ENCODE results near the gene HELQ. TPM values are rescaled to one million over a fixed set of nuclear protein-coding genes. Genes with fewer than 3 reads are reported as not detected.

HELQ gene
- total and polyA plus RNA-seq, 2 donors (not counting 1 experiment from before 2014, with no cell fraction given): 21.7 to 42.4 TPM

DNA sequence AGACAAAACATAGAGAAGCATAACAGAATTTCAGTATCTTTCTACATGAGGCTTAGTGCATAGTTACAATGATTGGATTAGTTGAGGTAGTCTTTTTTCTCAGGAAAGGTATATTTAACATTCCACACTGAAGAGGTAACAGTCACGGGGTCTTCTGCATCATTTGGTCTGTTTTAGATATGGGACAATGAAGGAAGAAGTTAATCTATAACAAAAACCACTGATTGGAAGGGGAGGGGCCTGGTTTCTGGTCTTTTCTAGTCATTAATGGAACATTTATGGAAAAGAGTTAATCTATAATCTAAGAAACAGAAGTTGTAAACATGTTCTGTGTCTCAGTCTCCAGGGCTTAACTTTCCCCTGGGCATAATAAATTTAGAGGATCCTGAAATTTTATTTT lies 83.7 kb downstream of the HELQ start:
- no peak overlapping the region for H3K9ac ChIP-seq (ENCODE audit: low read length)
- ChIA-PET POLR2A (no interaction called here), CTCF (no interaction called here)
- no peaks in the 10 kb centered on the region for H3K79me2 ChIP-seq (ENCODE audit: control insufficient read depth, insufficient read depth, low read length)
- ATAC-seq (ENCODE audit: low read depth): no peak
- H3K9me3 ChIP-seq (ENCODE audit: control extremely low read depth in 1 of 3, control insufficient read depth in 2 of 3, insufficient read depth in 1 of 3, low read length in 2 of 3): peaks cover 0 to 6% (median 2%) of the 10 kb centered on the region in 3 donors
- H3K4me3 ChIP-seq (ENCODE audit: control extremely low read depth in 1 of 5, extremely low read depth in 1 of 5, insufficient read depth in 1 of 5, low read depth in 2 of 5, low read length in 4 of 5): no peak overlapping the region
- no peak overlapping the region for H3K4me2 ChIP-seq (replicated peaks; ENCODE audit: low read depth, low read length, poor library complexity, severe bottlenecking)
- intact Hi-C loops (cut with micrococcal nuclease): no loop called here
- no CpG with 5 or more reads among the region's 1 CpG for WGBS (ENCODE audit: insufficient coverage)
- H3K27ac ChIP-seq (ENCODE audit: low read length in 2 of 2): no peak overlapping the region
- H3K36me3 ChIP-seq (replicated peaks in 1 of 2; ENCODE audit: control extremely low read depth in 1 of 2, control insufficient read depth in 1 of 2, extremely low read depth in 1 of 2, insufficient read depth in 2 of 2, low read length in 1 of 2): no peaks in the 10 kb centered on the region
- H3K27me3 Mint-ChIP-seq: no peaks in the 10 kb centered on the region
- peaks cover 5% of the 10 kb centered on the region for H3K9me3 Mint-ChIP-seq (ENCODE audit: insufficient read depth)
- no peaks in the 10 kb centered on the region for H3K4me1 ChIP-seq (ENCODE audit: control insufficient read depth in 2 of 2, insufficient read depth in 2 of 2, low read length in 2 of 2)
- H3K27ac Mint-ChIP-seq: no peak overlapping the region
- H3K4me1 Mint-ChIP-seq: peaks cover 11% of the 10 kb centered on the region
- no peaks in the 10 kb centered on the region for H3K27me3 ChIP-seq (replicated peaks in 1 of 4; ENCODE audit: control extremely low read depth in 1 of 4, control insufficient read depth in 3 of 4, insufficient read depth in 4 of 4, low read length in 3 of 4)
- DNase-seq: no peak
- no peak overlapping the region for H2AFZ ChIP-seq (ENCODE audit: insufficient read depth, low read depth, low read length, poor library complexity, severe bottlenecking)
- H4K20me1 ChIP-seq (ENCODE audit: control insufficient read depth, insufficient read depth, low read length, poor library complexity, severe bottlenecking): no peaks in the 10 kb centered on the region
- TF ChIP-seq CTCF (IDR thresholded peaks at IDR 0.05) (no peak), EZH2 (IDR thresholded peaks at IDR 0.05; ENCODE audit: borderline replicate concordance, insufficient read depth, low read depth, low read length, poor library complexity, severe bottlenecking) (no peak)
- H3K4me3 Mint-ChIP-seq: no peak overlapping the region

- H3K36me3 ChIP-seq (replicated peaks in 1 of 2; ENCODE audit: control extremely low read depth in 1 of 2, control insufficient read depth in 1 of 2, extremely low read depth in 1 of 2, insufficient read depth in 2 of 2, low read length in 1 of 2): no peaks in the 10 kb centered on the region
- peaks cover 3% of the 10 kb centered on the region for H3K9me3 Mint-ChIP-seq (ENCODE audit: insufficient read depth)
- ATAC-seq (ENCODE audit: low read depth) (no peak), DNase-seq (no peak)
- no peak overlapping the region for H3K4me2 ChIP-seq (replicated peaks; ENCODE audit: low read depth, low read length, poor library complexity, severe bottlenecking)
- H3K4me1 Mint-ChIP-seq: peaks cover 14% of the 10 kb centered on the region
- H3K4me3 Mint-ChIP-seq: no peak overlapping the region
- H3K27ac Mint-ChIP-seq: no peak overlapping the region
- no peak overlapping the region for H2AFZ ChIP-seq (ENCODE audit: insufficient read depth, low read depth, low read length, poor library complexity, severe bottlenecking)
- WGBS (ENCODE audit: insufficient coverage): 100% methylated on average over 3 of the region's 5 CpGs
- no peaks in the 10 kb centered on the region for H3K79me2 ChIP-seq (ENCODE audit: control insufficient read depth, insufficient read depth, low read length)
- H3K9me3 ChIP-seq (ENCODE audit: control extremely low read depth in 1 of 3, control insufficient read depth in 2 of 3, insufficient read depth in 1 of 3, low read length in 2 of 3): peaks cover 0 to 6% (median 0%) of the 10 kb centered on the region in 3 donors
- H3K27me3 ChIP-seq (replicated peaks in 1 of 4; ENCODE audit: control extremely low read depth in 1 of 4, control insufficient read depth in 3 of 4, insufficient read depth in 4 of 4, low read length in 3 of 4): no peaks in the 10 kb centered on the region
- POLR2A ChIA-PET: no interaction called here
- H3K4me1 ChIP-seq (ENCODE audit: control insufficient read depth in 2 of 2, insufficient read depth in 2 of 2, low read length in 2 of 2): no peaks in the 10 kb centered on the region
- TF ChIP-seq EZH2 (IDR thresholded peaks at IDR 0.05; ENCODE audit: borderline replicate concordance, insufficient read depth, low read depth, low read length, poor library complexity, severe bottlenecking): no peak
- TF ChIP-seq CTCF (IDR thresholded peaks at IDR 0.05): no peak
- H3K27ac ChIP-seq (ENCODE audit: low read length in 2 of 2): no peak overlapping the region
- no peaks in the 10 kb centered on the region for H3K27me3 Mint-ChIP-seq
- H3K9ac ChIP-seq (ENCODE audit: low read length): no peak overlapping the region
- H4K20me1 ChIP-seq (ENCODE audit: control insufficient read depth, insufficient read depth, low read length, poor library complexity, severe bottlenecking): no peaks in the 10 kb centered on the region
- CTCF ChIA-PET: no interaction called here
- no peak overlapping the region for H3K4me3 ChIP-seq (ENCODE audit: control extremely low read depth in 1 of 5, extremely low read depth in 1 of 5, insufficient read depth in 1 of 5, low read depth in 2 of 5, low read length in 4 of 5)
- intact Hi-C loops (cut with micrococcal nuclease): no loop called here
Observed at GRCh38 chr4:83371235-83371634, 84.4 kb downstream of the HELQ start.
